HG03558 (cell line): ENCODE data around the gene USH2A.

ENCODE experiments used
- ATAC-seq: cut with Tn5 transposase; IDR thresholded peaks from one replicate; pipeline ENCODE4 v1.9.1; 2021; ENCODE audit warnings: moderate number of reproducible peaks; ENCODE audit not compliant: unreplicated experiment; ENCODE audit errors: extremely low read depth

The USH2A gene

DNA sequence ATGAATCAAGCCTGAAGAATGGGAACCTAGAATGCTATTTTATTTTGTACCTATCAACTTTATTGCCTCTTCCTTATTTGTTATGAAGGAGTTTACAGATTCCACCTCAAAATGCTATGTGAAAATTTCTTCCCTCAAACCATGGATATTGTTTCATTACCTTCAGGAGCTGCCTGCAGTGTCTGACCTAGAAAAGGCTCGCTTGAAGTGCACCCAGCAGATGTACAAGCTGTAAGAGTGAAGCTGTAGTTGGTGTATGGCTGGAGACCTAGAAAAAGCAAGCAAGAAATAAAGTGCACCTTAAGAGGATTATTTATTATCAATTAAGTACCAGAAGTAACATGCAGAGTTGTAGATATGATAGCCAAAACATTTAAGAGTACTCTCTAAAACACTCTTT, 656.7 kb downstream of the USH2A start:
- ATAC-seq = no peak

DNA sequence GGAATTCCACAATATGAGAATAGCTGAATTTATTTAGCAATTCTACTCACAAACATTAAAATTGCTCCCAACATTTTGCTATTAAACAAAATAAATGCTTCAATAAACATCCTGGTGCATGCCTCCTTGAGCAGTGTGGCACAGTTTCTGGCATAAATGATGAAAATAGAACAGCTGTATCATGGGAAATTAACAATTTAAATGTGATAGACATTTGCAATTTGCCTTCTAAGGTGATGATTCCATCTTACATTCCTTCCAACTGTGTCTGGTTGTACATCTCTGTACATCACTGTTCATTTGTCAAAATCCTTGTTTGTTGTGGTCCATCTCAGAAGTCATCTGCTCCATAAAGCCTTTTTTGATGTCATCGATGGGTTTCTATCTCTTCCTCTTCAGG, 657.4 kb downstream of the USH2A start:
- ATAC-seq = no peak

DNA sequence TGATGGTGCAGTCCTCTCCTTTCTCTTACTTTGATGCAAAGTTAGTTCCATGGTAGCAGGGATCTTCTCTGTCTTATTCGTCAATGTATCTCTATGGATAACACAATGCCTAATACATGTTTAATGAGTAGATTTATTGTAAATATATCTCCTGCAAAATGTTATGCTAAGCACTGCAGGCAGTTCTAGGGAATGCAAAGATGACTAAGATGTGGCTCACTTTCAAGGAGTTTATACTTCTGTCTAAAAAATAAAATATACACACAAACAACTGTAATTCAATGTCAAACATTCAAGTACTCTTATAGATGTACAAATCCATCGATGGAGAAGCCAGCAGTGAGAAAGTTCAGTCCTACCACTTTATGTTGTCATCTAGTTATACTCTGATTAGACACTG, 661.8 kb downstream of the USH2A start:
- no peak for ATAC-seq

DNA sequence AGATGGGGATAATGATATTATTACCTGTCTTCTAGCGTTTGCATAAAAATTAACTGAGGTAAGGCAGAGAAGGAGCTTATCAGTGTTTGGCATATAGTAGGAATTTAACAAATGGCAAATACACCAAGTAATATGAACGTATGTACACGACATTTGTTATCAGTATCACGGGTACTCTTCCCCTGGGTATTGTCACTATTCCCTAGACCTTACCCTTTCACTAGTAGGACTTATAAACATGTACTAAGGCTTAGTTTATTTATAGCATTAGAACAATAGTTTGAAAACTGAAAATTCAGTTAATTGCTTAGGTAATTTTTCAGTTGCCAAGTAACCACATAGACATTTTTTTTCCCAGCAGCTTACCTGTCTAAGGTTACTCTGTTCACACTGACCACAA, 669.1 kb downstream of the USH2A start:
- no peak for ATAC-seq

DNA sequence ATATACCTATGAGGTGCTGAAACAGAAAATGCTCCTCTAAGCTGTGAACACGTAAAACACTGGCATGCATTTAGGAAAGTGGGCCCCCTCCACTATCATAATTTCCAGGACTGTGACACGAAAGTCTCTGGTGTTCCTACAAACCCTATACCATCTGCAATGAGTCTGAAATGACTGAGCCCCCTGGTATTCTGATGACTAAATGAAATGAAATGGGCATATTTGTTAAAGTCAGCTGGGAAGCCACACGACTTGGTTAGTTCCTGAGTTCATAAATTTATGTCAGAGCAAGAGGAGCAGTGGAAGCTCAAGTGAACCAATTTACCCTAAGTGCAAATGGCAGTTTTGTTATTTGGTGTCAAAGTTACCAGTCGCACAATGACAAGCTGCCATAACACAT, 673.8 kb downstream of the USH2A start:
- no peak for ATAC-seq

DNA sequence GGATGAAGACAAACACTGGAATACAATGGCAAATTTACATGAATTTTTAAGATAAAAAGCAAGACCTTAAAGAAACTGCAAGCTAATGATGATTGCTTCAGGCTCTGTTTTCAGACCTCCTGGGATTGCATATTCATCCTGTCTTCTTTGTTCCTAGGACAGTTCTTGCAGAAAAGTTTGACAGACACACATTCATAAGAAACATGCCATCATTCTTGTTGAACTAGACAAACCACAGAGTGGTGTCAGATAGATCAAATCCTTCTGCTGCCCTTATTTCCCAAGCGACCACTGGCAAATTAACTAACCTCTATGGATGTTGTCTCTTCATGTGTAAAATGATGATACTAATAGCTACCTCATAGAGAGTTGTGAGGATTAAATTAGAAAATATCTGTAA, 674.8 kb downstream of the USH2A start:
- ATAC-seq = no peak

DNA sequence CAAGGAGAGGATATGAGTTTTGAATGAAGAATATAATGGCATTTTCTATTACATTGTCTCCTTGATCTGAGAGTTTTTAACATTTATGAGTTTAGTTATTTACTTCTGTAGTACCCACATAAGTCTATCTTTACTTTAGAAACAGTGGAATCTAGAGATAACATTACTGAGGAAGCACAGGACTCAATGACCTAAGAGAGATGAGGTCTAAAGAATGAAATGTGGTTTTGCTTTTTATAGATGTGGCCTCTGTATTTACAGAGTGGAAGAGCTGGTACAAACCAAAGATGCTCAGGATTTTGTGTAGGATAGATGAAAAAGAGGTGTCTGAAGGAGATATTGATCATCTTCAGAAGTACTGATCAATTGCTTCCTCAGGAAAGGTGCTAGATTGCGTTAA, 678.8 kb downstream of the USH2A start:
- ATAC-seq = no peak

DNA sequence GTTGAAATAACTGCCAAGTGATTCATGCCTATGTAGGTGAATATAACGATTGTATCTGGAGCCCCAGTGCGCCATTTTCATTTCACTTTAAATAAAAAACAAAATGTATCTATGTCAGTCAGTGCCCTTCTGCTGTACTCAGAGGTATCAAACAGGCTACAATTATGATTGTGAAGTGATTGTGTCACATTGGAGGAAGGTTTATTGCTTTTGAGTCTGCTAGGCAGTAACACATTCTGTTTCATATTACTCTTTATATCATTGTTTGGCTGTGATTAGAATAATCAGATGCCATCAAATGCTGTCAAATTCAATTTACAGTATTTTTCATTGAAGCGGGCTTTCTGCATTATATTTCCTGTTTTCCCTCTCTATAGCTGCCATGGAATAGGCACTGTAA, 684.2 kb downstream of the USH2A start:
- ATAC-seq = no peak

DNA sequence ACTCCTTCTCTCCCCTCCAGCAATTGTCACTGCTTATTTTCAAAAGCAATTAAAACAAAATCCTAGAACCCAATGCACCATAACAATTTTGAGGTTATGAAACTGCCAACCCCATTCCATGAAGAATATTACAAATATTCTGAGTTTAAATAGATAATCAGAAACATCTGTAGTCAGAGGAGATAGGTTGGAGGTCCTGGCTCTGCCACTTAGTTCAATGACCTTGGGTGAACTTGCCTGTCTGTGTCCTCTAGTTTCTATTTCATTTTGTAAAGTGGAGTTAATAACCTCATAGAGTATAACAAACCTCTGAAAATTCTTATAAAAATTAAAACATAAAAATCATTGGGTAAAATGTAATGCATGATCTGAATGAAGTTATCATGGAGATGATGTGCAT, 691.5 kb downstream of the USH2A start:
- no peak for ATAC-seq

DNA sequence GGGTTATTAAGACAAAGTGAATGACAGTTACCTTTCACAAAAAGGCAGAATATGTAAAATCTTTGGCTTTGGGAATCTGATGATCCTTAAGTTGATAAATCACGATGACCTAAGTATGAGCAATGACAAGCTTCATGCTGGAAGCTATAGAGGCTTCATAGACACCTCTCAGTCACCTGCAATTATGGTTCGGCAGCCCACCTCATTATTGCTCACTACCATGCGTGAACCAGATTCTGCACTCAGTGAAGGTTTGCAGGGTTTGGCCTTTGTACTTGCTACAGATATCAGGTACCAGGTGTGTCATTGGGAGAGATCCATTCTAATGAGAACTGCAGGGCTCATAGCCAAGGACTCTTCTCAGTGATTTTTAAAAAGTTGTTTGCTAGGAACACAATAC, 692.6 kb downstream of the USH2A start:
- no peak for ATAC-seq

DNA sequence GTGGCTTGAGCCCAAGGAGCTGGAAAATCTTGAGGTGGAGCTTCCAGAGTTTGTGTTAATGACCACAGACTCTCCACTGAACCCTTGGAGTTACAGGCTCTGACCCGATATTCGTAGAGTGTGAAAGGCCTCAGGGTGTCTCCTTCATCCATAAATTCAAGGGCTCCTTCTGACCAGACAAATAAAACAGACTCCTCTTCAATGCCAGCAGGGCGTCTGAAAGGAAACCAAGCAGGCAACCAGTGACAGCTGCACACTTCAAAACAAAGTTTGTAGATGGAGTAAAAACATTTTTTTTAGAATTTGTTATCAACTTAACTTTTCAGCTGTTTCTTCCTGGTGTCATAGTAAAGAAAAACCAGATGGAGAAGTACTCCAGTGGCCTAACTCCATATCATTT, 695.1 kb downstream of the USH2A start:
- no peak for ATAC-seq

DNA sequence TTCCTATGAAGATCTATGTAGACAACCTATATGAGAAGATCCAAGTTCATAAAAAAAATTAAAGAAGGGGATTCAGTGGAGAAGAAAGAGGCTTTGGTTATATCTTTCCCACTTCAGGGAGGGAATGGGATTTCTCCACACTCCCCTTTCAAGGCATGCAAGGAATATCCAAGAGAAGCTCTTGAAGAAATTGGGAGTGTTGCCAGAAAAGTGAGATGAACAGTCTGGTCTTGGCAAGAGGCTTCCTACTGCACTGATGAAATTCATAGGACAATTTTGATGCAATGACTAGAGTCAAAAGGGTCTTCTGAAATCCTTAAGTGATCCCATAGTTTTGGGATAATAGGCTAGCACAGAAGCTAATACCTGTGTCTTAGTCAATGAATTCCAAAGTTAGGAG, 703.1 kb downstream of the USH2A start:
- ATAC-seq = no peak

DNA sequence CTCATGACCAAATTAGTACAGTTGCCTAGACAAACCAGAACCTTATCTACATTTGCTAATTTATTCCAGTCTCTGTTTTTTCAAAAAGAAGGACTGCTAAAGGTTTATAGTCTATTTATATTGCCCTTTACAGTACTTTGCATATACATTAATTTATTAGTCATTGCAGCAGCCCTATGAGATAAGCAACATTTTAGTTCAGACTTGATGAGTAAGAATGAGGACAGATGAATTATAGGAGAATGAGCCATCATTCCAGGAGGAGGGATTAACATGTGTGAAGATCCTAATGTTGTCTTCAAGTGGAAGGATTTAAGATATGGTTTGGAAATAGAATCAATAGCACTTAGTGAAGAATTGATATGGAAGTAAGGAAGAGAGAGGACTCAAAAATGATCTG, 703.7 kb downstream of the USH2A start:
- no peak for ATAC-seq

DNA sequence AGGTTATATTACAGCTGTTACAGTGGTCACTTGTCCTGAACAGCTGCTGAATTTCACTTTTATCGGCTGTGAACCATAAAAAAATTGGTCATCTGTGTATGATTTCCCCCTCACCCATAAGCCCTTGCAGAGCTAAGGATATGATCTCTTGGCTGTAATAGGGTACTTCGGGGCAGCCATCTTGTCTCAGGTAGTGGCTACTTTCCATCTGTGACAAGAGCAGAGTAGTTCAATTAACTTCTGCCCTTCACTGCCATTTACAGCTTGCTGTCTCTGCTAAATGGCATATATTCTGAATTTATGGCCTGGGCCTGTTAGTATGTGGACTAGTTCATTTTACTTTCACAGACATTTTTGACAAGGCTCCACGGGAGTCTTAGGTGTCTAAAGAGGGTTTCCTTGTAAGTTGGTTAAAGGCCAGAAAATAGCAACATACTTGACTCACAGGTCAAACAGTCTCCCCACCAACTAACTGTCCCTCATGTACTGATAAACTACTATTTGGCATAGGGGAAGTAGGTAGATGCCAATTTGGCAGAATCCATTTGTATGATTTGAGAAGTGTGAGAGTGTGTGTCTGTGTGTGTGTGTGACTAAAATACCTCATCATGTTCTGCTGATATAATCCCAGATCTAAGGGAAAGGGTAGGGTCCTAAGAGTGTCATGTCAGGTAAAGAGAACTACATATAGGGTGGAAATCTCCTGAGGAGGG, 704.5 kb downstream of the USH2A start:
- no peak for ATAC-seq

DNA sequence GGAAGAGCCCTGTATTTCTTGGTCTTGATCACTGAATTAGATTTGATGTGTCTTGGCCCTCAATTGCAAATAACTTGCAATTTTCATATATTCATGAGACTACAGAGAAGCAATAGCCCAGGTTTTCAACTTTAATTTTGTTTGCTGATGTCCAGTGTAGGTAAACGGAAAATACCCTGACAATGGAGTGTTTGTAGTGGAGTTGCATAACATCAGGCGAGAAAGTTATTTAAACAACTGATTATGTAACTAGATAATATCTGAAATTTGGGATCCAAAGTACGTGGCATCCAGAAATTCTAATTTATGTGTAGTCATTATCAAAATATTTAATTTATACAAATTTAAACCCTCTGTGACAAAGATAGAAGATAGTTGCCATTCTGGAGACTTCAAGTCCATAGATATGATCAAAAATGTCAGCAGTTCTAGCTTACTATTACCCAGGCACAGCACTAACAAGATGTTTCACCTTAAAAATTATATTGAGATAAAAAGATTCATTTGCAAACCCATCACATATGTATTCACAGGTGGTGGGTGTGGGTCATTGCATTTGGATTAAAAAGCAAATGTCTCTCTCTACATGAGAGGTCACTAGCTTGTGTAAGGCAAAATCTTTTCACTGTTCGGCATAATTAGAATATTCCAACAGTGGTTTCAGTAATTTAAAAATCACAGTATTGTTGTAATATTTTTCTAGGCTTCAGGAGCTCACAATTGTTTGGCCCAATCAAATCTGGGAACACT, 705.4 kb downstream of the USH2A start:
- ATAC-seq = no peak

DNA sequence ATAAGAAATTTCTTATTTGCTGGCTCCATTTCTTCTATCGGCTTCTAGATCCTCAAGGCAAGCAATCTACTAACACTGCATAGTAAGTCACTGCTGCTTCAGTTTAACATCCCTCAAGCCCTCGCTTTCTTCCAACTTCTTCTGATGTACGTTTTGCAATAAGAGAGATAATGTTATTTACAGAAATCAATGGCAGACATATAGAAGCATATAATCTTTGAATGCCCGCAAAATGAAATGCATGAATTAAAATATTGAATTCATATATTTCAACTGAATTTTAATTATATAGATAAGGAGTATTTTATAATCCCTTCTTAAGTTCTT, 712.4 kb downstream of the USH2A start:
- no peak for ATAC-seq

DNA sequence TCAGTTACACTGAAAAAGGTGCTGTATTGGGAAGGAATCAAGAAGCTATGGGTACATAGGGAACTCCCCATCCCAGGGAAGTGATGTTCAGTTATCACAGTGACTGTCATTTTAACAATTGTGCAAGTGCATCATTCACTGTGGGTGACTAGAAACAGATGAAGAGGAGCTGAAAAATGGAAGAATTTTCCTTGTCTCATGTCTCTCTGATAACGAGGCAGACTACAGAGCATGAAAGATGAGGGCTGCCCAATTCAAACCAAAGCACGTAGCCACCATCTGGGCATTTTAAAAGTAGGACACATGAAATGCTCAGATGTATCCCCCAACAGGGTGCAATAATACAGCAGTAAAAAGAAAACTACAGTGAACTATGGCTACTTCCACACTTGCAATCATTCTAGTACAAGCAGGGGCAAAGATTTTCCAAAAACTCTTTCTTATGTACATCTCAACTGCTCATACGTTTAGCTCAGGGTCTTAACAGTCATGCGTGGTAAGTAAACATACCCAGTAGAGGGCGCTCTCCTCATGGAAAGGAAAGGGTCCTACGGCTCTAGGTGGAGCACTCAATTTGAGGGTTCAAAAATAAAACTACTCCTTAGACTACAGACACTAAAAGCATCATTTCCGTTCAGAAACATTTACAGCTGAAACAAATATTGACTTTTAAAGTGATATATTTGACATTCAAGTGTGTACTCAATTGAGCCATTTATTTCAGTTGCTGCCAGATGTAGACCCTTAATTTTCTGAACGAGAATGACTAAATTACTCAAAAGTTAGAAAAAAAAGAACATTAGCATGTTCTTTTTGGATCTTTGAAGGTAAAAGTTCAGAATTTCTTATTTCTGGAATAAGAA, 713.0 kb downstream of the USH2A start:
- peak; percentile 64 for ATAC-seq

DNA sequence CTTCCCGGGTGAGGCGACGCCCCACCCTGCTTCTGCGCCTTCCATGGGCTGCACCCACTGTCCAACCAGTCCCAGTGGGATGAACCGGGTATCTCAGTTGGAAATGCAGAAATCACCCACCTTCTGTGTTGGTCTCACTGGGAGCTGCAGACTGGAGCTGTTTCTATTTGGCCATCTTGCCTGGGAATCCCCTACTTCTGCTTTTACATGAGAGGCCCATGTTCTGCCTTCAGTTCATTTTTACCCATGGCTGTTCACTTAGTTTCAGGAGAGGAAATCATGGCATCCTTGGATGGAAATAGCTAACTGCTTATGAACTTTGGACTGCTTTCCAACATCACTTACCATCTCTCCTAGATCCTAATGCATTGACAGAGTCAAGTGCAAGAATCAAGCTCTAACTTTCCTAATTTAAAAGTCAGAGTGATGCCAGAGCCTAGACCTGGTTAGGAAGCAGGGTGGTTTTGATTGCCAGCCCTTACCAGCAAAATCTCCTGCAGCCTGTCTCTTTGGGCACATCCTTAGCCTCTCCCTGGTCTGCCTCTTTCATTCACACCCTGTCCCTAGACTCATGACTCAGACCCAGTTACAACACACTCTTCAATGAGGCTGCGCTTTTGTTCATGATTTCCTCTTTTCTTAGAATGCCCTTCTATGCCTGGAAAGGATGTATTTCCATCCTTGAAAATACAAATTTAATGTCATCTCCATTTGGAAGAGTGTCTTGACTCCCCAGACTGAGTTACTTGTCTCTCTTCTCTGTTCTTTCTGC, 719.0 kb downstream of the USH2A start:
- ATAC-seq = no peak

DNA sequence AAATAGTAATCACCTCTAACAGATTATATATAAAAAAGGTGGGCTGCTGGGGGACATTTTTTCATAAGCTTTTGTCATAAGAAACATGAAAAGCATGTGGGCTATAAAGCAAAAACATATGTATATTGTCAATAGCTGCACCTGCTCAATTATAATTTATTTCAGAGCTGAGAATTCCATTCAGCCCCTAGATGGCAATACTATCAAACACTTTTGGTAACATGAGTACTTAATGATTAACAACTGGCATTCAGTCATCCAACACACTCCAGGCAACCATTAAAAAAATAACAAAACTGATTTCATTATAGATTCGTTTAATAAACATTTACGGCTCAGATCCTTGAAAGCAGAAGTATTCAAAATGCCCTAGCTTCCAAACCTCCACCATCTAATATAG, 741.0 kb downstream of the USH2A start:
- no peak for ATAC-seq

DNA sequence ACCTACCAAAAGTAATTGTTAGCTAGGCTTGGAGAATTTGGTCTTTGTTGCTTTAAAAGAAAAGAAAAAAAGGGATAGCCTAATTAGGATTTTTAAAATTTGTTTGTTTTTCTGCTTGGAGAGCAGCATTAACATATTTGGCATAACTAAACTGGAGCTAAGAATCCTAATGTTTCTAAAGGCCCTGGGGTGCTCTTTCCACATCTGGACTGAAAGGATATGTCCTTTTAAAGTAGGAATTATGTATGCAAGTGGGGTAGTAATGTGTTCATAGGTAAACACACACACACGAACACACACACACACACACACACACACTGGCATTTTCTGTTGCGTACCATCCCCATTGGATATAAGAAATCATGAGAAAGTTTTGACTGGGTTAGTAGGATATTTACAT, 742.2 kb downstream of the USH2A start:
- no peak for ATAC-seq

DNA sequence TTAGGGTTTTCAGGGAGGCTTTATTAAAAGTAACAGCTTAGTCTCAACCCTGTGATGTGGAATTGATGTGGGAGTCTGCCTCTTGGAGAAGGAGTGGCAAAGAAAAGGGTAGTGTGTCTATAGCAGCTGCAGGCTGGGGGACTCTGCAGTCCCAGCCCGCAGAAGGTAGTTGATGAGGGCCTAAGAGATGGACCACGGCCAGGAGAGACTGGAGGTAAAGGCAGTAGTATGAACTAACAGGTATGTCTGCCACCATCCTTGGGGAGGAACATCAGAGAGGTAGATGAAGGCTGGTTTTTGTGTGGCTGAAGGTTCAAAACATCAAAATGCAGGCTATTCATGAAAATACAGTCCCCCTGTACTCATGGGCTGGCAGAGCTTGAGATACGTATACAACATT, 744.0 kb downstream of the USH2A start:
- no peak for ATAC-seq
